Mesenchymal stem cell (in vitro differentiated cells and primary cell): ENCODE results near the gene HRH2.

Experiments used
- DNase-seq: peaks from one replicate; pipeline ENCODE4 v3.0.0-alpha.2; 2013
- H2AFZ ChIP-seq: one replicate; pipeline ENCODE4 v1.6.1; 2013; ENCODE audit warnings: low read depth, mild to moderate bottlenecking, control low read depth, inconsistent platforms, low read length, moderate library complexity
- H2AK5ac ChIP-seq: 2 replicates; pipeline ENCODE4 v1.6.1; 2013; ENCODE audit warnings: low read length, moderate library complexity, mild to moderate bottlenecking, inconsistent platforms; ENCODE audit not compliant: severe bottlenecking
- H2BK120ac ChIP-seq: one replicate; pipeline ENCODE4 v1.6.1; 2013; ENCODE audit warnings: low read depth, mild to moderate bottlenecking, inconsistent platforms, low read length, moderate library complexity
- H2BK12ac ChIP-seq, 2 experiments: one replicate each; pipeline ENCODE4 v1.6.1; 2013; ENCODE audit warnings: inconsistent platforms in 2 of 2, low read length in 2 of 2, mild to moderate bottlenecking in 2 of 2, moderate library complexity in 2 of 2, control low read depth in 1 of 2
- H2BK15ac ChIP-seq: one replicate; pipeline ENCODE4 v1.6.1; 2013; ENCODE audit warnings: mild to moderate bottlenecking, low read depth, inconsistent platforms; ENCODE audit not compliant: poor library complexity, severe bottlenecking
- H2BK5ac ChIP-seq: 2 replicates; pipeline ENCODE4 v1.6.1; 2013; ENCODE audit warnings: low read depth, mild to moderate bottlenecking, low read length, control low read depth, inconsistent platforms; ENCODE audit not compliant: poor library complexity, severe bottlenecking
- H3K14ac ChIP-seq, 2 experiments: one replicate each; pipeline ENCODE4 v1.6.1; 2013; ENCODE audit warnings: inconsistent platforms in 2 of 2, low read length in 2 of 2, control low read depth in 1 of 2, mild to moderate bottlenecking in 1 of 2, moderate library complexity in 1 of 2
- H3K18ac ChIP-seq, 2 experiments: one replicate each; pipeline ENCODE4 v1.6.1; 2013; ENCODE audit warnings: inconsistent platforms in 2 of 2, low read length in 2 of 2, control low read depth in 1 of 2, low read depth in 1 of 2, mild to moderate bottlenecking in 1 of 2
- H3K23ac ChIP-seq, 2 experiments: one replicate each; pipeline ENCODE4 v1.6.1; 2013; ENCODE audit warnings: inconsistent platforms in 2 of 2, low read length in 2 of 2, mild to moderate bottlenecking in 2 of 2, moderate library complexity in 2 of 2, control low read depth in 1 of 2
- H3K27ac ChIP-seq: 2 replicates; pipeline ENCODE4 v1.5.1; 2013; ENCODE audit warnings: mild to moderate bottlenecking, moderate library complexity, low read length, control low read depth, inconsistent platforms; ENCODE audit not compliant: poor library complexity, severe bottlenecking
- H3K27me3 ChIP-seq, 2 experiments: 2 replicates each; pipeline versions ENCODE4 v1.6.1 to v1.7.0; 2013; ENCODE audit warnings: low read length in 2 of 2, mild to moderate bottlenecking in 2 of 2, moderate library complexity in 2 of 2, control low read depth in 1 of 2, inconsistent platforms in 1 of 2; ENCODE audit not compliant: control insufficient read depth in 1 of 2, insufficient read depth in 1 of 2
- H3K36me3 ChIP-seq, 2 experiments: 2 replicates each; pipeline versions ENCODE4 v1.6.1 to v1.7.0; 2013; ENCODE audit warnings: low read length in 2 of 2, control low read depth in 1 of 2, inconsistent platforms in 1 of 2, low read depth in 1 of 2, mild to moderate bottlenecking in 1 of 2; ENCODE audit not compliant: insufficient read depth in 2 of 2, control insufficient read depth in 1 of 2
- H3K4ac ChIP-seq, 2 experiments: one replicate each; pipeline ENCODE4 v1.6.1; 2013; ENCODE audit warnings: inconsistent platforms in 2 of 2, low read length in 2 of 2, mild to moderate bottlenecking in 2 of 2, moderate library complexity in 2 of 2, control low read depth in 1 of 2, low read depth in 1 of 2
- H3K4me1 ChIP-seq: 2 replicates; pipeline ENCODE4 v1.6.1; 2013; ENCODE audit warnings: low read depth, low read length, control low read depth; ENCODE audit not compliant: control insufficient read depth, insufficient read depth
- H3K4me2 ChIP-seq: 2 replicates; pipeline ENCODE4 v1.6.1; 2013; ENCODE audit warnings: low read length, mild to moderate bottlenecking, inconsistent platforms; ENCODE audit not compliant: poor library complexity, severe bottlenecking
- H3K4me3 ChIP-seq, 2 experiments: 2 replicates each; pipeline versions ENCODE4 v1.5.1 to v1.7.0; 2013; ENCODE audit warnings: low read length in 2 of 2, mild to moderate bottlenecking in 2 of 2, control low read depth in 1 of 2, low read depth in 1 of 2; ENCODE audit not compliant: insufficient read depth in 1 of 2
- H3K79me1 ChIP-seq: replicated peaks from 2 replicates; pipeline ENCODE4 v1.6.1; 2013; ENCODE audit warnings: mild to moderate bottlenecking, control low read depth, low read length, inconsistent platforms; ENCODE audit not compliant: poor library complexity, severe bottlenecking
- H3K9ac ChIP-seq: 2 replicates; pipeline ENCODE4 v1.7.0; 2013; ENCODE audit warnings: mild to moderate bottlenecking, low read length, moderate library complexity
- H3K9me3 ChIP-seq: 2 replicates; pipeline ENCODE4 v1.7.0; 2013; ENCODE audit warnings: mild to moderate bottlenecking, low read length; ENCODE audit not compliant: control insufficient read depth
- H4K8ac ChIP-seq: one replicate; pipeline ENCODE4 v1.6.1; 2013; ENCODE audit warnings: inconsistent platforms, mild to moderate bottlenecking, low read length, moderate library complexity
- H4K91ac ChIP-seq: one replicate; pipeline ENCODE4 v1.6.1; 2013; ENCODE audit warnings: mild to moderate bottlenecking, low read length, inconsistent platforms
- WGBS: methylation state at CpG from one replicate; pipeline ENCODE4 v1.1.7; 2013; ENCODE audit warnings: mixed read lengths; 5-methylcytosine and 5-hydroxymethylcytosine counted together

Gene HRH2

GRCh38 chr5:175696139-175696854 lies 38.4 kb downstream of the HRH2 start:
- Histone ChIP-seq H2BK15ac (no peak overlapping the region), H3K79me1 (no peaks in the 10 kb centered on the region), H2AK5ac (no peak overlapping the region), H3K9ac (no peak overlapping the region), H3K23ac (peak overlapping the region in 1 of 2 experiments; percentile 59), H3K4me1 (peaks cover 2% of the 10 kb centered on the region), H2BK5ac (no peak overlapping the region), H3K9me3 (no peaks in the 10 kb centered on the region), H3K14ac (no peak overlapping the region), H2BK12ac (no peak overlapping the region), H3K27ac (no peak overlapping the region), H4K91ac (no peak overlapping the region), H2BK120ac (no peak overlapping the region), H3K18ac (peak overlapping the region in 1 of 2 experiments; percentile 23), H3K4me2 (no peak overlapping the region), H3K36me3 (no peaks in the 10 kb centered on the region), H4K8ac (no peak overlapping the region), H3K4ac (no peak overlapping the region), H3K4me3 (no peak overlapping the region), H2AFZ (peak overlapping the region; percentile 51), H3K27me3 (peaks cover 0 to 34% of the 10 kb centered on the region in 2 experiments)
- DNase-seq, result peak; percentile 26
- 50% methylated on average over 12 of the region's 16 CpGs for WGBS

DNA sequence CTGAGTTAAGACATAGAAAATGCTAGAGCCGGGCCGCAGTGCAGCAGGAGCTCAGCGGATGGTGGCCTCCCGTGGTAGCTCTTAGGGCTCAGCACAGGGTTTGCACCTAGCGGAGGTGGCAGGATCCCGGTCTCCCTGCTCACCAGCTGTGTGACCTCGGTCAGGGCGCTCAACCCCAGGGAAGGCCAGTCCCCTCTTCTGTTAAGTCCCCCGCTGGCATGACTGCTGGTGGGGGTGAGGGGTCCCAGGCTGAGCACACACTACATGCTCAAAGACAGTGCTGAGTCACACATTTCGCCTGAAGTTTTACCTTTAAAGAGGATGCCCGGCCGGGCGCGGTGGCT lies 39.0 kb downstream of the HRH2 start:
- H3K4me2 ChIP-seq, result no peak overlapping the region
- no peak overlapping the region for H3K27ac ChIP-seq
- no peak overlapping the region for H3K14ac ChIP-seq
- H3K23ac ChIP-seq, result no peak overlapping the region
- no peaks in the 10 kb centered on the region for H3K79me1 ChIP-seq
- H2BK5ac ChIP-seq, result no peak overlapping the region
- H2BK15ac ChIP-seq, result no peak overlapping the region
- H3K9ac ChIP-seq, result no peak overlapping the region
- H4K8ac ChIP-seq, result no peak overlapping the region
- H3K4me1 ChIP-seq, result peaks cover 2% of the 10 kb centered on the region
- peaks cover 3% of the 10 kb centered on the region for H3K9me3 ChIP-seq
- H3K27me3 ChIP-seq, result peaks cover 0 to 34% of the 10 kb centered on the region in 2 experiments
- no peak overlapping the region for H2AK5ac ChIP-seq
- H3K36me3 ChIP-seq, result no peaks in the 10 kb centered on the region
- no peak overlapping the region for H3K18ac ChIP-seq
- no peak overlapping the region for H3K4me3 ChIP-seq
- H3K4ac ChIP-seq, result no peak overlapping the region
- H4K91ac ChIP-seq, result peak overlapping the region; percentile 28
- no peak overlapping the region for H2BK120ac ChIP-seq
- H2BK12ac ChIP-seq, result no peak overlapping the region
- H2AFZ ChIP-seq, result no peak overlapping the region
- WGBS, result 94% methylated on average over 9 of the region's 14 CpGs
- no peak for DNase-seq

GRCh38 chr5:175697846-175698245 lies 40.0 kb downstream of the HRH2 start:
- WGBS, result 93% methylated on average over 7 of the region's 7 CpGs
- H3K9ac ChIP-seq, result no peak overlapping the region
- H2BK5ac ChIP-seq, result no peak overlapping the region
- H3K27me3 ChIP-seq, result peaks cover 0 to 30% of the 10 kb centered on the region in 2 experiments
- no peak overlapping the region for H2BK120ac ChIP-seq
- no peak overlapping the region for H3K23ac ChIP-seq
- peaks cover 3% of the 10 kb centered on the region for H3K9me3 ChIP-seq
- H4K8ac ChIP-seq, result no peak overlapping the region
- peaks cover 2% of the 10 kb centered on the region for H3K4me1 ChIP-seq
- H2AFZ ChIP-seq, result no peak overlapping the region
- no peak overlapping the region for H2BK12ac ChIP-seq
- no peaks in the 10 kb centered on the region for H3K36me3 ChIP-seq
- H3K4me2 ChIP-seq, result no peak overlapping the region
- H2BK15ac ChIP-seq, result no peak overlapping the region
- no peak overlapping the region for H4K91ac ChIP-seq
- H3K27ac ChIP-seq, result no peak overlapping the region
- no peak overlapping the region for H3K4me3 ChIP-seq
- DNase-seq, result no peak
- H3K14ac ChIP-seq, result no peak overlapping the region
- H3K18ac ChIP-seq, result no peak overlapping the region
- H3K79me1 ChIP-seq, result no peaks in the 10 kb centered on the region
- H2AK5ac ChIP-seq, result no peak overlapping the region
- peak overlapping the region in 1 of 2 experiments; percentile 10 for H3K4ac ChIP-seq

DNA sequence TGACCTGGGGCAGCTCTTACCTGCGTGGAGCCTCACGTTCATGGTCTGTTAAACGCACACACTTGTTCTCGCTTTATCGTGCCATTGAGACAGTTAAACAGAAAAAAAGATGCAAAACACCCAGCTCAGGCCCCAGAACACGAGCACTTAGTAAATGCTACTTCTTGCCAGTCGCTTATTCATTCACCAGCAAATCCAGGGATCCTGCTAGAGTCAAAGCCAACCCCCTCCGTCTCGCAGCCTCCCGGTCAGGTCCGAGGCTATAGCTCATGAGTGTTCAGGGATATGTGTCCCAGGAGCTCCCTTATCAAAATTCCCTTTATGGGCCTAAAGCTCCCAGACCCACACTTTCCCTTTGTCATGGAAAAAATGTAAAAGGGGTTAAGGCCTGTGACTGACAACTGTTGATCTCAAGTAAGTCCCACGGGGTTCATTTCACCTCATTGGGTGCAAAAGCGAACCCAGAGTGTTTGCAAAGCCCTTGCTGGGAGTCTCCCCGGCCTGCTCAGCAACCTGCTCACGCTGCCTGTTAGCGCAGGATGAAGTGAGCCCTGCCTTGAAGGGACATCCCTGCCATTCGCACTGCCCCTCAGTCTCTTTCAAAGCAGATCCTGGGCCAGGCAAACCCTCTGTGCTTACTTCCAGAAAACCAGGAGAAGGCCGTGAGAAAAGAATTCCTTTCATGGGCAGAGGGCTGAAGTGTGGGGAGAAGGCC lies 40.7 kb downstream of the HRH2 start:
- no peaks in the 10 kb centered on the region for H3K36me3 ChIP-seq
- H3K4me3 ChIP-seq, result no peak overlapping the region
- no peak overlapping the region for H2AFZ ChIP-seq
- H3K27ac ChIP-seq, result no peak overlapping the region
- no peak overlapping the region for H2BK120ac ChIP-seq
- no peak overlapping the region for H2BK15ac ChIP-seq
- H3K9ac ChIP-seq, result no peak overlapping the region
- H3K9me3 ChIP-seq, result peaks cover 3% of the 10 kb centered on the region
- peaks cover 0 to 25% of the 10 kb centered on the region in 2 experiments for H3K27me3 ChIP-seq
- H3K4ac ChIP-seq, result no peak overlapping the region
- H3K4me1 ChIP-seq, result peaks cover 2% of the 10 kb centered on the region
- H4K91ac ChIP-seq, result no peak overlapping the region
- H3K79me1 ChIP-seq, result no peaks in the 10 kb centered on the region
- no peak overlapping the region for H2BK12ac ChIP-seq
- no peak overlapping the region for H4K8ac ChIP-seq
- no peak for DNase-seq
- no peak overlapping the region for H3K23ac ChIP-seq
- H3K4me2 ChIP-seq, result no peak overlapping the region
- H3K18ac ChIP-seq, result no peak overlapping the region
- no peak overlapping the region for H2AK5ac ChIP-seq
- 79% methylated on average over 18 of the region's 18 CpGs for WGBS
- H2BK5ac ChIP-seq, result no peak overlapping the region
- no peak overlapping the region for H3K14ac ChIP-seq
